NCI-H1436 (cell line): ENCODE data around the gene TCTN1.
"Not testable (repeated sequence)": the region's sequence is repeated elsewhere in the genome, so short reads cannot be mapped to it uniquely, and the experiment has no call there.

ENCODE experiments used
- DNase-seq: peaks from one replicate; lab custom pipeline; 2025; lab: John Stamatoyannopoulos, UW

Gene TCTN1

GRCh38 chr12:110613771-110614684, at the start of gene TCTN1:
Gene TCTN1 (plus strand): TSS chr12:110614129. CDS start chr12:110614183, 54 bp downstream.
- DNase-seq, result peak; percentile 90

- no peak for DNase-seq
These were observed 49.4 kb upstream of the TCTN1 start for GRCh38 chr12:110564471-110564991.

DNA sequence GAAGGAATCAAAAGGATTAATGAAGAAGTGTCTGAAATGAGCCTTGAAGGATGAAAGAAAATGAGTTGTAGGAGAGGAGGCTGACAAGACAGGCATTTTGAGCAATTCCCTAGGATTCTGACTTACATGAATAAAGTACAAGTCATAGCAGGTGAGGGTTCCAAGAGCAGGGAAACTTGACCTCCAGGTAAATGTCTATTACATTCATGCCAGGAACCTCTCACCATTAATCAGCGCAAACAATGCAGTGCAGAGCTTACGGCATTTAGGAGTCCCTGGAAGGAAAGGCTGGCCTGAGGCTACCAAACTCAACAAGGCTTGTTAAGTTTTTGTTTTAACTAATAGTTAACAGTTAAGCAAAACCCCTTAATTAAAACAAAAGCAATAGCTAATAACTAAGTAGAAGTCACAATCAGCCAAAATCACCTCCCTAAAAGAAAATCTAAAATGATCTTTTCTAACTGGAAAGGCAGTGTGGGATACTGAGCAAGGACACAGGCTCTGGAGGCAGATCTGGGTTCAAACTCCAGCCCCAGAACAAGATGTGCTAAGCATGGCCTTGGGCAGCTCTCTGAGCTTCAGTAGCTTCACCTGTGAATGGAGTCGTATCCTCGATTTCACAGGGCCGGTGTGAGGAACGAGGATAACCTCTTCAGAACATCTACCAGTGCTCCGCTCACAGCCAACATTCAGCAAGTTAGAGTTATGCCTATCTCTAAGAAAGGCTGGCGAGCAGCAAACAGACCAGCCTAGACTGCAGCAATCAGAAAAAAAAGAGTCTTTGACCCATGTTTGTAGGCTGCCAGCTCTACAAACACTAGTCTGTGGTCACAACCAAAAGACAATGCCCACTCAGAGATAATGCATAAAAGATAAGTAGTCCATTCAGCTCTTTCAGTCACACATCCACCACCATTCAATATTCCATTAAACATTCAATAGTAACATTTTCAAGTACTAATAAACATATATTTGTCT, 47.7 kb upstream of the TCTN1 start:
- no peak for DNase-seq

- no peak for DNase-seq
These were observed 46.9 kb upstream of the TCTN1 start for GRCh38 chr12:110566993-110567392.

- DNase-seq, result no peak
These were observed 45.2 kb upstream of the TCTN1 start for GRCh38 chr12:110568752-110569151.

- not testable (repeated sequence) for DNase-seq
These were observed 44.1 kb upstream of the TCTN1 start for GRCh38 chr12:110569838-110570237.

DNA sequence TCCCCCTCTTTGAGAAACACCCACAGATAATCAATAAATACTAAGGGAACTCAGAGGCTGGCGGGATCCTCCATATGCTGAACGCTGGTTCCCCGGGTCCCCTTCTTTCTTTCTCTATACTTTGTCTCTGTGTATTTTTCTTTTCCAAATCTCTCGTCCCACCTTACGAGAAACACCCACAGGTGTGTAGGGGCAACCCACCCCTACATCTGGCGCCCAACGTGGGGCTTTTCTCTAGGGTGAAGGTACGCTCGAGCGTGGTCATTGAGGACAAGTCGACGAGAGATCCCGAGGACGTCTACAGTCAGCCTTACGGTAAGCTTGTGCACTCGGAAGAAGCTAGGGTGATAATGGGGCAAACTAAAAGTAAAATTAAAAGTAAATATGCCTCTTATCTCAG, 43.1 kb upstream of the TCTN1 start:
- DNase-seq, result not testable (repeated sequence)

DNA sequence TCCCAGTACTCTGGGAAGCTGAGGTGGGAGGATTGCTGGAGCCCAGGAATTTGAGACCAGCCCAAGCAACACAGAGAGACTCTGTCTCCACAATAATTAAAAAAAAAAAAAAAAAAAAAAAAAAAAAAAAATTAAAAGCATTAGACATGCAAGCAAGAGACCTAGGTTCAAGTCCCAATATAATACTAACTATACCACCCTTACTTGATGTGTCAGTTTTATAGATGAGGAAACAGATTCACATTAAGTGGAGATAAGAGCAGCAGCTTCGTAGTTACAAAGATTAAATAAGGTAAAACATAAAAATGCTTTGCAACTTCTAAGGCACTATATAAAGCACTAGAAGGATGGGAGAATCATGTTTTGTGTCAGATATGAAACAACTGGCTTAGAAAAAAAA, 39.9 kb upstream of the TCTN1 start:
- no peak for DNase-seq

GRCh38 chr12:110574717-110575230, 39.2 kb upstream of the TCTN1 start:
- DNase-seq, result not testable (repeated sequence)

- no peak for DNase-seq
These were observed 38.6 kb upstream of the TCTN1 start for GRCh38 chr12:110575326-110575725.

DNA sequence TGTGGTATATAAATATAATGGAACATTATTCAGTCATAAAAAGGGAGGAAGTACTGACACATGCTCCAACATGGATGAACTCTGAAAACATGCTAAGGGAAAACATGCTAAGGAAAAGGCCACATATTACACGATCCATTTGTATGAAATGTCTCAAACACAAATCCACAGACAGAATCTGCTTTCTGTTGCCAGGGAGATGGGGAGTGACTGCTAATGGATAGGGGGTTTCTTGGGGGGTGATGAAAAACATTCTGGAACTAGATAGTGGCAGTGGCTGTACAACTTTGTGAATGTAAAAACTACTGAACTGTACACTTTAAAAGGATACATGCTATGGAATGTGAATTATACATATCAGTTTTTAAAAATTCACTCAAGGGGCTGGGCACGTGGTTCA, 37.4 kb upstream of the TCTN1 start:
- no peak for DNase-seq

DNA sequence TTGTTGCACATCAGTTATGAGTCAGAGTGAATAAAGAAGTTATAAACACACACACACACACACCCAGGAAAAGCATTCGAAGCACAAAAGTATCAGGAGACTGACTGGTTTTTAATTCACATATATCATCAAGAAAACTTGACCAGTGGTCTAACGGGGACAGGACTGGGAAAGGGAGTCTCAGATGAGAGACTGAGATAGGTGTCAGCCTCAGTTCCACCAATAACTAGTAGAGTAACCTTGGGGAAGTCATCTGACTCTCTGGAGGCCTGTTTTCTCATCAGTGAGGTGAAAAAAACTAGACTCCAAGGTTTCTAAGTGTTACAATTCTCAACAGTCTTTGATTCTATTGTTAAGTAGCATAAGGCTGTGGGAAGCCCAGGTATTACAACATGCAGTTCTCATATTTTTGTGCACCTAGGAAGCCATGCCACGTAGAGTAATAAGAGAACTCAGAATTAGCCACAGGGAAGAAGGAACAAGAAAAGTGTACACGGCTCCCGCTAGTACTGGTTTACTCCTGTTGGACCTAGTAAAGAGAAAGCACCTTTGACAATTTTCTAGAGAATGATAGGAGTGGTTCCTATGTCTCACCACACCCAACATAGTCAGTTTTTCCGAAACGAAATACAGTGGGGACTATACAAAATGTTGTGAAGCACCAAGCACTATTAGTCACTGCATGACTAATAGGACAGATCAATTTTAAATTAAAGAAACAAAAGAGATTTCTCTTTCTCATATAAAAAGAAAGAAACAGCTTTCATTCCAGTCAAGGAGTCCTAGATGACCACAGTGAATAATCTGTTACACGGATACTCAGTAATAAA, 35.9 kb upstream of the TCTN1 start:
- no peak for DNase-seq

- no peak for DNase-seq
These were observed 35.0 kb upstream of the TCTN1 start for GRCh38 chr12:110578694-110579534.

DNA sequence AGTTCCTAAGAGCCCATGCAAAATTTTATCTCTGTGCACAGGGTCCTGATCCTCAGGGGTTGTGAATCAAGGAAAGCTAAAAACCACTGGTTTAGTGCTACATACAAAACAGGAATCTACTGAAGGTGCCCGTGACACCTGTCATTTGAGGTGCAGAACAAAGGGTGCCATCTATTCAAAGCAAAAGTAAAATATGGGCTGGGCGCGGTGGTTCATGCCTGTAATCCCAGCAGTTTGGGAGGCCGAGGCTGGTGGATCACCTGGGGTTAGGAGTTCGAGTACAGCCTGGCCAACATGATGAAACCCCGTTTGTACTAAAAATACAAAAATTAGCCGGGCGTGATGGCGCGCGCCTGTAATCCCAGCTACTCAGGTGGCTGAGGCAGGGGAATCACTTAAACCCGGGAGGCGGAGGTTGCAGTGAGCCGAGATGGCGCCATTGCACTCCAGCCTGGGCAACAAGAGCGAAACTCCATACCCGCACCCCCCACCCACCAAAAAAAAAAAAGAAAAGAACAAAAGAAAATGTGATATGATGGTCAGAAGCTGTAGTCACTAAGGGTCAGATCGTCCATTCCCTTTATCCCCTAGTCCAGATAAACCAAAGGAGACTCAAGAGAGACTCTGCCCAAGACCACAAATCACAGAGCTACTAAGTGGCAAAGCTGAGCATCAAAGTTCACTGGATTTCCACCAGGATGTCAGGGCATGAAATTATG, 34.2 kb upstream of the TCTN1 start:
- DNase-seq, result no peak

- no peak for DNase-seq
These were observed 32.0 kb upstream of the TCTN1 start for GRCh38 chr12:110581931-110582275.

DNA sequence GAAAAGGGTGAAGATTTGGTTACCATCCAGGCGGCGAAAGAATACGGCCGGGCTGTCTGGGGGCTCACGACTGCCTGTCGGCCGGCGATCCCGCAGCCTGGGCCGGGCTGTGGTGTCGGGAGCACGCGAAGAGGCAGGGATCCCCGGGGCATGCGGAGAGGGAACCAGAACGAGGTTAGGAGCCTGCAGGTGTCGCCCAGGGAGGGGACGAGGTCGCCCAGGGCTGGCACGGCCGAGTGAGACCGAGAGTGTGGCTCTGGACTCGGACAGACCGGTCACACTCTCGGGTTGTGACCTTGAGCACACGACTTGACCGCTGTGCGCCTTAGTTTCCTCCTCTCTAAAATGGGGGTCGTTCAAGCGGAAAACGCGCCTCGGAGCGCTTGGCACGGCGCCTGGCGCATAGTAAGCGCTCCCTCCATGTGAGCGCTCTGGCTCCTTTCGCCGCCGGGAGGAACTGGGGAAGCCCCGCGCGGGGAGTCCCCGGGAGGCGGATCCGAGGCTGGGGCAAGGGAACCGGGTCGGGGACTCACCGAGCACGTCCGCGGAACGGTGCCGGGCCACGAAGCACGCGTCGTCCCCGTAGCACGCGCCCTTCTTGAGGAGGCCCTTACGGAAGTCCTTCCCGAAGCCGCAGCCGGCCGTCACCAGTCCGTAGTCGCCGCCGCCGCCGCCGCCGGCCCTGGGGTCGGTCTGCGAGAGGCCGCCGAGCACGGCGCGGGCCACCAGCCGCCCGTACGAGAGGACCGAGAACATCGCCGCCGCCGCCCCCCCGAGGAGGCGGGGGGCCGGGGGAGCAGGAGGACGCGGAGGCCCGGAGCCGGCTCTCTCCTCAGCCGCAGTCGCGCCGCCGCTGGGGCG, 31.4 kb upstream of the TCTN1 start:
- DNase-seq, result no peak

GRCh38 chr12:110583137-110584059, 30.5 kb upstream of the TCTN1 start, which contains the start of gene PPTC7:
Gene PPTC7 (minus strand): TSS chr12:110583318. CDS start chr12:110583031, 287 bp downstream.
- DNase-seq, result peak; percentile 96
